GM21367 (cell line): ENCODE data around the gene MFSD6L.
"Not testable (repeated sequence)": the region's sequence is repeated elsewhere in the genome, so short reads cannot be mapped to it uniquely, and the experiment has no call there.

Source experiments
- ATAC-seq: cut with Tn5 transposase; IDR thresholded peaks from one replicate; pipeline ENCODE4 v1.9.1; 2021; ENCODE audit not compliant: unreplicated experiment

MFSD6L gene

DNA sequence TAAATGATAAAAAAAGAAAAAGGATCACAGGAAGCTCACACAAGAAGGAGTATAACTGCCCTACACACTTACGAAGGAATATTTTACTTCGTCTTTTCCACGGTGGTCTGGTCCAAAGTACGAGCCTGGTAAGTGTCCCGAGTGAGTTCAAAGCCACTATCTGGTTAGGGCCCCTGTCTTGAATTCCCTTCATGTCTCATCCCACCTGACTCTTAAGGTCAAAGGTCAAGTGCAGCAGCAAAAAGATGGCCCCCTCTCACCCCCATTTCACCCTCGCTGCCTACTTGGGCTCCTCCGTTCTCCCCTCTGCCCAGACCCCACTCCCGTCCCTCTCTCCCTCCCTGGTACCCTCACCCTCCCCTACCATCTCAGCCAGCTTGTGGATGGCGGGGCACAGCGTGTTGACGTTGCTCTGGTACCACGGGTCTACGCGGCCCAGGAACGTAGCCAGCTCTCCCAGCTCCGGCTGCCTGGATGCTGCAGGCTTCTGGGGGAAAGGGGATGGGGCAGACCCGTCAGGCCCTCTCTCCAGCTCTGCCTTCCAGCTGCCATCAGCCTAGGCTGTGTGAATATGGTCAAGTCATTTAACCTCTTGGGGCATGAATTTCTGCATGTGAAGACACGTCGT lies 27.8 kb upstream of the MFSD6L start:
- ATAC-seq: no peak

DNA sequence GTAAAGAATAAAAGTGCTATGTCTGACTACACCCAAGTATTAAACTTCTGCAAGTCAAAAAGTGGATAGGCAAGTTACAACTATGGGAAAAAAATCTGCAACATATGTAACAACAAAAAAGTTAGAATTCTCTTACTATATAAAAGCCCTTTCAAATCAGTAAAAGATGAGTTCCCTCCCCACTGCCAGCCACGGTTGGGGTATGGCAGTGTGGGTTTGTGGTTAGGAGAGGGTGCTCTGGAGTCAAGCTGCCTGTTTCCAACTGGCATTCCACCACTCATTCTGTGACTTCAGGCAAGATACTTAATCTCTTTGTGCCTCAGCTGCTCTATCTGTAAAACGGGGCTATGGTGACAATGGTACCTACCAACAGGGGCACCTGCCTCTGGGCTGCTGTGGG lies 26.6 kb upstream of the MFSD6L start:
- ATAC-seq: no peak

DNA sequence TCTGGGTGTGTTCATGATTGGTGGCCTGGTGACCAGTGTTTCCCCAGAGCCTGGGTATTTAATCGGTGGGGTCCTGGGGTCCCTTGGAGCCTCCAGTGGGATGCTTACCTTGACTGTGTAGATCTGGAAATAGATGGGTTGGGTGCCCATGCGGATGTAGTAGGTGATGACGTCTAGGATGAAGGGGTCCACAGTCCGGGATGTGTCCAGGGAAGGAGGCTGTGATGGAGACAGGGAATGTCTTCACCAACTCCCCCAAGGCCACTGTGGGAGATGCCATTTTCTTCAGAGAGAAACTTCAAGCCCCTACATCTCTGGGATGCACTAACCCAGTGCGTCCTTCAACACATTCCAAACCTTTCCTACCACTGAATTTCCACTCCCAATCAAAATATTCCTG lies 24.1 kb upstream of the MFSD6L start:
- ATAC-seq: no peak

DNA sequence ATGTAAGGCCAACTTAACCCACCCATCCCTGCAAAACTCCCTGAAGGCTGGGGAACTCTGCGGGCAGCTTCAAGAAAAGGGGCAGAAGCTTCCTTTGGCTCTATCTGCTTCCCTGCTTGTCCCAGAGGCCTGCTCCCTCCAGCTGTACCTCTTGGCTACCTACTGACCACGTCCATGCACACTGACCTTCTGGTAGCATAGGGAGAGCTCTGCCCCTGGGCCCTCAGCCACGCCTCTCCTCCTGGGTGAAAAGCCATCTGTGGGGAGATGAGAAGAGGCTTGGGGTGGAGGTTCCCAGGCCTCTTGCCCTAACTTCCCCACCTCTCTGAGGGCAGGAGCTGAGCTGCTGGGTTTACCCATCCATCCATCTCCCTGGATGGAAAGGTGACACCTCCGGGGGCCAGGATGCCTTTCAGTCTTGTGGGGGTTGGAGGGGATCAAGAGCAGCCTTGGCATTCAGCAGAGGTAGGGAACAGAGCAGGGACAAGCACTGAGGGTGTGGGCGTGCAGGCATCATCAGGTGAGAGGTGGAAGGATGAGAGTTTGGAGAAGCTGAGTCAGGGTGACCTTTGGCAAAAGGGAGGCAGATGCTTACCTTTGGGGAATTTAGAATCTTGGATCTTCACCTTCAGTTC lies 23.4 kb upstream of the MFSD6L start:
- no peak for ATAC-seq

DNA sequence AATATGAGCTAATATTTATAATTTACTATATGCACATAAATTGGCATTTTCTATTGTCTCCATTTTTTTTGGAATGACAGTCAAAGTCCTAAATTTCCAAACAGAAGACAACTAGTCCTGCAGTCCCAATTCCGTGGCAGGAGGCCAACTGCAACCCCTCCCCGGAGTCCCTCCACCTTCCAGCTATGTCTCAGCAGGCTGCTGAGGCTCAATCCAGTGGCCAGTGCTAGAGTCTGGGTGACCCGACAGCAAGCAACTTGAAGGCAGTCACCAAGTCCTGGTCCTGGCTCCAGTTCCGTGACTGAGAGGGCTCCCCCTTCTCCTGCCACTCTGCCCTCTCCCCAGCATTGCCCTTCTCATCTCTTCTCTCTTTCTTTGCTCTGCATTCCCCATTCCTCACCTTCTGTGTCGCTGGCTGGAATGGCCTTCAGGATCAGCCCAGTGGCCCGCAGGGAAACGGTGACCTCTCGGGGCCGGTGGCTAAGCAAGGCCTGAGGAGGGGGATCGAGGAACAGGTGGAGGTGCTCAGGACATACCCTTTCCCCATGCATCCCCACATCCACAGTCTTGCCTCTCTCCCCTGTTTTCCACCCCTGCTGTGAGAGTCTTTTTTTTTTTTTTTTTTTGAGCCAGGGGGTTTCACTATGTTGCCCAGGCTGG lies 22.4 kb upstream of the MFSD6L start:
- ATAC-seq: no peak

DNA sequence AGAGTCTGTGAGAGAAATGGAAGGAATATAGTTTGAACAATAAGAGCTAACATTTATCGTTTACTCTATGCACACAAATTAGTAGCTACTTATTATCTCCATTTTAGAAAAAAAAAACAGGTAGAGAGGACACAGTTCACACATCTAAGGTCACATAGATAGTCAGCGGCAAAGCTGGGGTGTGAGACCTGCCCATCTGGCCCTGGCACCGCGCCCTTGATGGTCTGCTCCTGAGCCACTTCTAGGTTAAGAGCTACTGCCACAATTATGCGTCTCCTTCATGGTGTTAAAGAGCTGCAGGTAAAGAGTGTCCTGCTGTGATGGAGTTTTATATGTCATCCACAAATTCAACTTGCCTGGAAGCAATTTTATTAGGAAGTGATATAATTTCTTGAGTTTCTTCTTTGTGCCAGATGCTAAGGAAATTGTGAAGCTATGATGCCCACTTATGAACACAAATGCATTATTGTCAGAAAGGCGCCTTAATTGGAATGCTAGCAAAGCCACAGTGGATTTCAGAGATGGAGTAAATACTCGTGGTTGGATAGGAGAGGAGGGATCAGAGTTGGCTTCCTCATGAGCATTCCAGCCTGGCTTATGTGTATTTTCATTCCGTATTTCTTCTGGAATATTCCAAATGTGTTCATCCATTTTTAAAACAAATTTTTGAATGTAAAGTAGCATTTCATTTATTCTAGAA lies 21.3 kb upstream of the MFSD6L start:
- no peak for ATAC-seq

DNA sequence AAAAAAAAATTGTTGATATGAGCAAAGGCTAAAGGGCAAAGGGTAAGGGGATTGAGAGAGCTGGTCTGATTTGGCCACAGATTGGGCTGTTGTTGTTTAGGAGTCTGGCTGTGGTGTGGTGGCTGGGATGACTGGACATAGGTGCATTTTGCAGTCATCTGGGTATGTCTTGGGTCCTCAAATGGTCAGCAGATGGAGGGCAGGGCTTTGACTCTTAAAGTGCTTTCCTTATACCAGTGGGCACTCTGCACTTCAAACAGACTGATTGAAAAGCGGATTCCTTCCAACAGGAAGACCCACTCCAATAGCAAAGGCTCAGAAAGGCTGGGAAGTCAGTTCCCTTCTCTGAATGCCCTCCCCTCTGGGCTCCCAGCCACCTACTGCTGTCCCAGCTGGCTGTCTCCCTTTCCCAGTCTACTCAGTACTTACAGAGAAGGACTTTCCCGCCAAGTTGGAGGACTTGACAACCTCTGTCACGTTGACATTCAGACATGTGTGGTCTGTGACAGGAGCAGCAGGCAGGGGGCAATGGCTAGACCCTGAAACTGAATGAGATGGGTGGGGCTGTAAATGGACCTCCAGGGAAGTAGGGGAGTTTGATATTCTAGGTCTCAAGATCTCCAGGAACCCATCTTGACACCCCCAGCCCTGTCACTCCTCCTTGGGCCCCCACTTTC lies 19.6 kb upstream of the MFSD6L start:
- no peak for ATAC-seq

DNA sequence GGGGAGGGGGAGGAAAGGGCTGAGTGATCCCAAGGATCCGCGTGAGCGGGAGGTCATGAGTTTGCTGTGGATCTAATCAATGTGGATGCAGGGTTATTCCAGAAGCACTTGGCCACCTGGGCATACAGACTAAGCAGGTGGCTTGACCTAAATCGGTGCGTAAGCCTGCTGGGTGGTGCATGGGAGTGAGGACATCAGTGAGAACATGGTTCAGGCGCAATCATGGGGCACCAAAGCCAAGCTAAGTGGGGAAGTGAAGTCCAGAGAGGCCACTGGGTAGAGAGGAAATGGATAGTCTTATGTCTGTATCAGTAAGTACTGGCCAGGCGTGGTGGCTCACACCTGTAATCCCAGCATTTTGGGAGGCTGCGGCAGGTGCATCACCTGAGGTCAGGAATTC lies 18.9 kb upstream of the MFSD6L start:
- ATAC-seq: no peak

DNA sequence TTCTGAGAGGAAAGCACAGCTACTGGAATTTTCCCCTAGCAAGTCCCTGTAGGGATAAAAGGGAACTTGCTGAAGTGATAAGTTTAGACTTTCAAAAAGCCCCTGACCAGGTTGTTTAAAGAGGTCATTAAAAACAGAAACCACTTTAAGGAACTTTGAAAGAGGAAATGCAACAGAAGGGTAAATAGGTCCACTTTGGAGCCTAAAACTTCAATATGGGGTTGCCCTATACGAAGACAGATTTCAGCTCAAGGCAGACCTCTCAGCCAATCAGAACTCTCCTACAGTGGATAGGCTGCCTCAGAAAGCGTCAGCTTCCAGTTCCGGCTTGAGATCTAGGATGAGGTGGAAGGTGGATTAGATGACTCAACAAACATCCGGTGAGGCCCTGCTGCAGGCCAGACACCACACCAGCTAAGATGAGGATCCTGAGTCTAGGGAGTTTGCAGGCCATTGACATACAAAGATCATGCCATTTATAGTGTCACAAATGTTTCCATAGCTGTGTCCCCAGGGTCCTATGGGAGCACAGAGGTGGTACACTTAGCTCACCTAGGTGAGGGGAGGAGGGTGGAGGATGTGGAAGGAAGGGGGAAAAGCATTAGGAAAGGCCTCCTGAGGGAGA lies 7.9 kb upstream of the MFSD6L start:
- peak; percentile 76 for ATAC-seq

DNA sequence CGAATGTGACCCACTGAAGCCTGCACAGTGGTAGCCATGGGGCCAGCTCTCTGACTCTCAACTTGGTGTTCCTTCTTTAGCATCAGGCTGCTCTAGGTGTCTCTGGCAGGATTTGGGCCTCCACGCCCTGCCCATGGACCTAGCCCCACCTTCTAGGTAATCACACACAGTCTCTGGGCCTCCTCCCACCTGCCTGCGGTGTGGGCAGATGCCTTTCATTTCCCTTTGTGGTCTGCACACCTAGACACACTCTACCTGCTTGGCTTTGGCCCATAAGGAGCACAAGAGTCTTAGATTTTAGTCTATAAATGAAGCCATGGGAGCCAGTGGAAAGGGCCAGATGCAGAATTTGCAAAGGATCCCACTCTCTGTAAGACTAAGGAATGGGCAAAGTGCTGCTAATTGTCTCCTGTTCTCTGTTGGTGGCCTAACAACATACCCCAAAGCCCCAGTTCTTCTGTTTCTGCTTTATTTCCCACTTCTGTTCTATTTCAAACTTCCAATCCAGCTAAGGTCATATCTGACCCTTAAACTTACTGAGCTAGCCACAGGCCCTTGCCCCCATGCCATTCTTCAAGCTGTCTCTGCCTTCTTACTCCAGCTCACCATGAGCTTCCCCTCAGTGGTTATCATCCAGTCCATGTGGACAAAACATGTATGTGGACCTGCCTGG lies 7.2 kb upstream of the MFSD6L start:
- no peak for ATAC-seq

DNA sequence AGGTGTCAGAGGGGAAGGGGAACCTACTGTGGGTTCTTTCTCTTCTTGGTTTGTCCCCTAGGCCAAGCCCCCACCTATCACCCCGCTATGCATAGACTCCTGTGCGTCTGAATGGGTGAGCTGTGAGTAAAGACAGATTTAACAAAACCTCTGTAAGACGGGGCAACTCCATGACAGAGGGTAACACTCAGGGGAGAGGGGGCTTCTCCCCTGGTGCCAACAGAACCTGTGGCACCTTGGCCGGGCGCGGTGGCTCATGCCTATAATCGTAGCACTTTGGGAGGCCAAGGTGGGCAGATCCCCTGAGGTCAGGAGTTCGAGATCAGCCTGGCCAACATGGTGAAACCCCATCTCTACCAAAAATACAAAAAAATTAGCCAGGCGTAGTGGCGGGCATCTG lies 6.2 kb upstream of the MFSD6L start:
- ATAC-seq: not testable (repeated sequence)

DNA sequence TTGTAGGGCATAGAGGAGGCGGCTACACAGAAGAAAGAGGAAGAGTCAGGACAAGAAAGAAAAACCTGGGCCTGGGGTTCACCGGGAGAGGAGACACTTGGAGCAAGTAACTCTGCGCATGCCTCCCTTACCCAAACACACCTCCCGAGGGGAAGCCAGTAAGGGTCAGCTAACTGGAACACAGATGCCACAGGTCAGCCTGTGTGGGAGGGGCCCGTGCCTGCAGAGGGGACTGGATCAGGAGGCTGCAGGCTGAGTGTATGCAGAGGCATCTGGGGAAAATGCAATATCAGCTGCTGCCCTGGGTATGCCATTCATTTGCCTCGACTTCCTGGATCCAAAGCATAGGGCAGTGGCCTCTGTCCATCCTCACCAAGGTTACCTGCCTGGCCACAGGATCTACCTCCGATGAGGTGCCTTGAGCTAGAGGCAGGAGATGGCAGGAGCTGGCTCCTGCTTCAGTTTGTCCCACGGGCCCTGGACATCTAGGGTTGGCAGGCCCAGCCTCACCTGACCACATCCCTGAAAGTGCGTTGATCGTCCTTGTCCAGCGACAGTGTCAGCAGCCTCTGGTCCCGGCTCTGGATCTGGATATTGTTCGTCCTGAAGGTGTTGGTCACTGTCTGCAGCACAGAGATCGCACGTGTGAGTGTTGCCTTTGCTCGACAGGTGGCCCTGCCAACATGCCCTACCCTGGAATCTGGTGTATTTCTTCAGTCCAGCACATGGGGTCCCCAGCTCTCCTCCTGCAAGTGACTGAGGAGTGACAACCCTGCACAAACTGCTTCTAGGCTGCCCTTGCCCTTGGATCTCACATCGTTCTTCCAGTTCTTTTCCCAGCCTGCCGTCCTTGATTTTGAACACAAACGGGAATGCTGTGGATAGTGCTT lies 4.6 kb upstream of the MFSD6L start:
- no peak for ATAC-seq

DNA sequence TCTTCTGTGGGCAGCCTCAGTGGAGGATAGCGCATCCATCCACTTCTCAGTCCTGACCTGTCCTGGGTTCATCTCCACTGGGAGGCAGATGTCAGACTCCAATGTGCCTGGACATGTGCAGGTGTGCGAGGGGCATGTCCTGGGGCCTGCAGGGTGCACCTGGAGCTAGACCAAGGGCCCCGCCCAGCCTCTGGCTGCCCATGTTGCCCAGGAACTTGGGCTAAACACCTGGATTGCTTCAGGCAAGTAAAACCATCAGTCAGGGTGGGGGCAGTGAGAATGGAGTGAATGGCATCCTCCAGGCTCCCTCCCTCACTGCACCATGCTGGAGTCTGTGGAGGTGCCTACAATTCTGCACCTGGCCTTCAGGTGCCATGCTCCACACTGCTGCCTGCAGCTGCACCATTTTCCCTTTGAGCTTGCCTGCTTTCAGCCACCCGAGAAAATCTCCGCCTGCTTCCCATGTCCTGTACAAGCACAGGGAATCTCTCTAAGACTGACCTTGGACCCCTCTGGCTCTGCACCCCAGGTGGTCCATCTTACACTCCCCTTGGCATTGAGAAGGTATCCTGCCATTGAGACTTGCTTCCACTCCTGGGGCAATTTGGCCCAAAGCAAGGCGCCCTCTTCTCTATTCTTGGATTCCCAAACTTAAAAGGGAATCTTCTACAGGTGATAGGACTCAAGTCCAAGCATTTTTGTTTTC lies 2.1 kb upstream of the MFSD6L start:
- ATAC-seq: no peak

DNA sequence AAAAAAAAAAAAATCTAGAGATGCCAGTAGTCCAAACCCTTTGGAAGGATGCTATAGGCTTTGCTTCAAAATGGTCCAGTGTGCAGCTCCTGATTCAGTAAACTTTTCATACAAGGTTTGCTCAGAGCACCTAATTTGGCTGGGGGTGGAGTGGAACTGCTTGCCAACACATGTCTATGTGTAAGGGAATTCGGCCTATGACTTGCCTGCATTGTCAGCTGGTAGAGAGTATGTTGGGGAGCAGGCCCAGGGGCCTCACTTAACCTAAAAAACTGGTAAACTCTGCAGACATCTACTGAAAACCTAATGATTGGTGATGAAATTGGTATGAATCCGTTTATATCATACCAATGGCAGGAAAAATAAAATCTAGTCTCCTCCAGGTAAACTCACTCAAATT lies 1.5 kb upstream of the MFSD6L start:
- ATAC-seq: no peak

DNA sequence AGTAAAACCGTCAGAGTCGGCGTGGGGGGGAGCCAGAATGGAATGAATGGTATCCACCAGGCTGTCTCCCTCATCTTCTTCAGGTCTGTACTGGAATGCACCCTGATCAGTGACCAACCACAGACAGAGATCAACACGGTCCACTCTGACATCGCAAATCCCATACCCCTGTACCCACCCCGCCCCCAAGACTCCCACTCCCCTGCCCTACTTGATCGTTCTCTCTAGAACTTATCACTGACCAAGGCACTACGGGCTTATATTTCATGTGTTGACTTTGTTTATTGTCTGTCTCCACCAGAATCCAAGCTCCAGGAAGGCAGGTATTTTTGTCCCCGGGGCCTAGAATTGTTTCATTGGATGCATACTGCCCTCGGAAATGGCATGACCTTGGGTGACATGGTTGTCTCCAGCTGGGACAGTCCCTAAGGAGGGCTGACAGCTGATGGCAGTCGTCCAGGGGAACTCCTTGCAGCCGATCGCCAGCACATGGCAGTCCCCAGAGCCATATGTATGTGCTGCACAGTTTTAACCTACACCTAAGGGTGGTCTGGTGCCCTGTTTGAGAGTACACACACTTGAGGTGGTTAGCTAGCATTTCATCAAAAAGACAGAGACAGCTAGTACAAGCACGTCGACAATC lies 526 bp upstream of the MFSD6L start:
- no peak for ATAC-seq

DNA sequence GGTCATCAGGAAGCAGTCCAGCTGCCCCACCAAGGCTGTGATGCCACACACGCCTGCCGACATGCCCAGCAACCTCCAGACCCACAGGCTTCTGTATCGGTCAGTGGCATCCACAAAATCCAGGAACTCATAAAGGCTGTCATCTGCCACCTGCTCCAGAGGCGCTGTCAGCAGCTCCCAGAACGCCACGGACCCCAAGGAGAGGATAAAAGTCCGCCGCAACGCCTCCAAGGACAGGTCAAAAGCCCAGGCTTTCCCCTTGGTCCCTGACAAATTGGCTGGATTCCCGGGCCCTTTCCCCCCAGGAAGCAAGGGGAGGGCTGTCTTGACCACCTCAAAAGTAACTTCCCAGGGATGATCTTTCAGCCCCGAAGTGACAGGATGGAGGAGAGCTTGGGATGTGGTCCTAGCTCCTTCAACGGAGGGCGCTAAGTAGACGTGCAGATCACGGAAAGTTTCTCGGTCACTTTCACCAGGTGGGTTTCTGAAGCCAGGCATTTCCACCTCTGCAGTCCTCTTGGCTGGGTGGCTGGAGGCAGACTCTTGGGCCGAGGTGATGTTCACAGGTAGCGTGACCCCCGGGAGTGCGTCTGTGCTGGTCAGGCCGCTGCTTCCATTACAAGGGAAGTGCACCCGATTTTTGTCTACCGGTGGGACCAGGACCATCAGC lies 854 bp downstream of the MFSD6L start:
- ATAC-seq: no peak

DNA sequence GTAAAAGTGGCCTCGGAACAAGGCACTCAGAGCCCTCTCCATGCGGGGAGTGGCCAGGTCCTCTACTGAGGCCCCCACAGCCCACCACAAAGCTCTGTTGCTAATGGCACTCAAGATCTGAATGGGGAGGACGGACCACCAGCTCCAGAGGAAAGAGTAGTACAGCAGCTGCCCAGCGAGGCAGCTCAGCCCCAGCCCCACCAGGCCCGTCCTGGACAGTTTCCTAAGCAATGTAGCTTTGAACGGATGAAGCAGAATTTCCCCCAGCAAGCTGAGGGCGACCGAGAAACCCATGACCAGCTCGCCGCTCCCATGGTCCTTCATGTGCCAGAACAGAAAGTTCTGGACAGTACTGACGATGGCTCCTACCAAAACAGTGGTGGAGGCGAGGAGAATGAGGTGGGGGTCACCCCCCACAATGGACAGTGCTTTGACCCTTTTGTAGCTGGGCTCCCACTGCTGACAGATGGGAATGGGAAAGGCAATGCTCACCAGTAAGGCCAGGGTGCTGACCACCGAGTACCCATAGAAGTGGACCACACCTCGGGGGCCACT lies 1.5 kb downstream of the MFSD6L start:
- ATAC-seq: no peak

DNA sequence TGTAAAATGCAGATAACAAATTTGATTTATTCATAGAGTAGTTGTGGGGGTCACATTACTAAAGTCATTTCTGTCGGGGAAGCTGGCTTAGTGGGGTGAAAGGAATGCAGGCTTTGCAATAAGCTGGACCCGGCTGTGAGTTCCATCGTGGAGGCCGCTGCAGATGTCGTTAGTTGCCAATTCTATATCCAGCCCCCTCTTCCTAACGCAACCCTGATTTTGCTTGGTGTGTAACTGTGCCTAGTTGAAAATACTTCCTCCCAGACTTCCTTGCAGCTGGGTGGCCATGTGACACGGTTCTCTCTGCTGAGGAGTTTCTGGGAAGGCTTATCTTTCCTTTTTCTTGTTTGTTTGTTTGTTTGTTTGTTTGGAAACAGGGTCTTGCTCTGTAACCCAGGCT lies 4.5 kb downstream of the MFSD6L start:
- ATAC-seq: no peak
